OCI-LY1 (cell line): ENCODE data around the gene GRB2.

Experiments used
- H2AFZ ChIP-seq: fragments of 200-600 bp; sonication (generic), shearing (Covaris generic); 2 replicates; pipeline ENCODE4 v1.6.0; 2014; ENCODE audit warnings: antibody characterized with exemption, mild to moderate bottlenecking, low read length
- H3F3A ChIP-seq: fragments of 200-600 bp; sonication (generic), shearing (Covaris generic); 2 replicates; pipeline ENCODE4 v1.6.0; 2014; ENCODE audit warnings: mild to moderate bottlenecking, antibody characterized with exemption, low read length, moderate library complexity; ENCODE audit not compliant: insufficient read depth
- H3K27ac ChIP-seq: fragments of 200-600 bp; sonication (generic); 2 replicates; pipeline ENCODE4 v1.5.1; 2014; ENCODE audit warnings: low read length, mixed run types, mild to moderate bottlenecking, low read depth; ENCODE audit not compliant: poor library complexity, severe bottlenecking
- H3K27me3 ChIP-seq: fragments of 200-600 bp; sonication (generic); 2 replicates; pipeline ENCODE4 v1.6.0; 2014; ENCODE audit warnings: antibody characterized with exemption, mild to moderate bottlenecking, low read length, moderate library complexity; ENCODE audit not compliant: insufficient read depth
- H3K36me3 ChIP-seq: fragments of 200-600 bp; sonication (generic); 2 replicates; pipeline ENCODE4 v1.6.1; 2014; ENCODE audit warnings: mild to moderate bottlenecking, antibody characterized with exemption, low read length, moderate library complexity, mixed read lengths; ENCODE audit not compliant: insufficient read depth
- H3K4me1 ChIP-seq: fragments of 200-600 bp; sonication (generic); 2 replicates; pipeline ENCODE4 v1.5.1; 2014; ENCODE audit warnings: mild to moderate bottlenecking, low read length, moderate library complexity; ENCODE audit not compliant: insufficient read depth, severe bottlenecking
- H3K4me2 ChIP-seq: fragments of 200-600 bp; sonication (generic), shearing (Covaris generic); 2 replicates; pipeline ENCODE4 v1.6.1; 2014; ENCODE audit warnings: low read length
- H3K4me3 ChIP-seq: fragments of 200-600 bp; sonication (generic); 2 replicates; pipeline ENCODE4 v1.5.1; 2014; ENCODE audit warnings: low read length, low read depth, mild to moderate bottlenecking, mixed read lengths; ENCODE audit not compliant: poor library complexity, severe bottlenecking
- H3K79me2 ChIP-seq: fragments of 200-600 bp; shearing (Covaris generic); 2 replicates; pipeline ENCODE4 v1.6.1; 2016; ENCODE audit warnings: mixed run types, low read length, mixed read lengths; ENCODE audit not compliant: insufficient read depth
- H3K9ac ChIP-seq: fragments of 200-600 bp; sonication (generic), shearing (Covaris generic); 2 replicates; pipeline ENCODE4 v1.6.1; 2014; ENCODE audit warnings: mild to moderate bottlenecking, low read length, mixed read lengths
- H3K9me2 ChIP-seq: fragments of 200-600 bp; sonication (generic), shearing (Covaris generic); 2 replicates; pipeline ENCODE4 v1.6.1; 2014; ENCODE audit warnings: low read depth, mild to moderate bottlenecking, low read length, mixed read lengths
- H3K9me3 ChIP-seq: fragments of 200-600 bp; shearing (Covaris generic); 2 replicates; pipeline ENCODE4 v1.6.1; 2014; ENCODE audit warnings: low read length, mixed read lengths
- H4K20me1 ChIP-seq: fragments of 200-600 bp; sonication (generic), shearing (Covaris generic); 2 replicates; pipeline ENCODE4 v1.6.0; 2016; ENCODE audit warnings: mild to moderate bottlenecking, low read length; ENCODE audit not compliant: insufficient read depth
- EZH2 ChIP-seq: fragments of 200-600 bp; sonication (generic), shearing (Covaris generic); IDR thresholded peaks from 2 replicates; pipeline ENCODE4 v1.8.0; 2017; ENCODE audit warnings: borderline replicate concordance, mixed run types, mild to moderate bottlenecking, antibody characterized with exemption, low read length, moderate library complexity, mixed read lengths
- TF ChIP-seq, protein P1 (sequence below): fragments of 200-600 bp; sonication (generic), shearing (Covaris generic); IDR thresholded peaks from 2 replicates; pipeline ENCODE4 v1.5.1; 2017; ENCODE audit warnings: mild to moderate bottlenecking, antibody characterized with exemption, low read length, moderate library complexity, mixed read lengths

Gene GRB2

DNA sequence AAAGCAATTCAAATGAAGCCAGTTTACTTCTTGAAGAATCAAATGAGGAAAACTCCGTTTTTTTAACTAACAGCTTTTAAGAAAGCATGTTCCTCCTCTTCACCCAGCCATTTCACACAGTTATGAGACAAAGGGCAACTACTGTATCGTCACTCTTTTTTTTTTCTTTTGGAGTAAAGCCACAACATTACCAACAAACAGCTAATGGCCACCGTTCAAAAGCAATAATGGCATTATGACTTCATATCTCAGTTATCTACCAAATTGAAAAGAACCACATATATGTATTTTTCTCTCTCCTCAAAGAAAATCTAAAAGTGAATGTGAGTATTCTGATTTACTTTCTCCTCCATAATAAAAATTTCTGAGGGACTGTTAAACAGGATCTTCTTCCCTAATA, 14.5 kb downstream of the GRB2 start:
- TF ChIP-seq, protein P1, sequence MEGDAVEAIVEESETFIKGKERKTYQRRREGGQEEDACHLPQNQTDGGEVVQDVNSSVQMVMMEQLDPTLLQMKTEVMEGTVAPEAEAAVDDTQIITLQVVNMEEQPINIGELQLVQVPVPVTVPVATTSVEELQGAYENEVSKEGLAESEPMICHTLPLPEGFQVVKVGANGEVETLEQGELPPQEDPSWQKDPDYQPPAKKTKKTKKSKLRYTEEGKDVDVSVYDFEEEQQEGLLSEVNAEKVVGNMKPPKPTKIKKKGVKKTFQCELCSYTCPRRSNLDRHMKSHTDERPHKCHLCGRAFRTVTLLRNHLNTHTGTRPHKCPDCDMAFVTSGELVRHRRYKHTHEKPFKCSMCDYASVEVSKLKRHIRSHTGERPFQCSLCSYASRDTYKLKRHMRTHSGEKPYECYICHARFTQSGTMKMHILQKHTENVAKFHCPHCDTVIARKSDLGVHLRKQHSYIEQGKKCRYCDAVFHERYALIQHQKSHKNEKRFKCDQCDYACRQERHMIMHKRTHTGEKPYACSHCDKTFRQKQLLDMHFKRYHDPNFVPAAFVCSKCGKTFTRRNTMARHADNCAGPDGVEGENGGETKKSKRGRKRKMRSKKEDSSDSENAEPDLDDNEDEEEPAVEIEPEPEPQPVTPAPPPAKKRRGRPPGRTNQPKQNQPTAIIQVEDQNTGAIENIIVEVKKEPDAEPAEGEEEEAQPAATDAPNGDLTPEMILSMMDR: no peak
- TF ChIP-seq EZH2: no peak
- peaks cover 7% of the 10 kb centered on the region for H4K20me1 ChIP-seq
- no peak overlapping the region for H3K9ac ChIP-seq
- no peak overlapping the region for H2AFZ ChIP-seq
- peaks cover 95% of the 10 kb centered on the region for H3K79me2 ChIP-seq
- peaks cover 68% of the 10 kb centered on the region for H3K36me3 ChIP-seq
- H3K4me2 ChIP-seq: no peak overlapping the region
- no peak overlapping the region for H3K4me3 ChIP-seq
- H3K4me1 ChIP-seq: peaks cover 32% of the 10 kb centered on the region
- no peaks in the 10 kb centered on the region for H3K27me3 ChIP-seq
- no peaks in the 10 kb centered on the region for H3F3A ChIP-seq
- no peaks in the 10 kb centered on the region for H3K9me2 ChIP-seq
- no peaks in the 10 kb centered on the region for H3K9me3 ChIP-seq
- H3K27ac ChIP-seq: no peak overlapping the region

DNA sequence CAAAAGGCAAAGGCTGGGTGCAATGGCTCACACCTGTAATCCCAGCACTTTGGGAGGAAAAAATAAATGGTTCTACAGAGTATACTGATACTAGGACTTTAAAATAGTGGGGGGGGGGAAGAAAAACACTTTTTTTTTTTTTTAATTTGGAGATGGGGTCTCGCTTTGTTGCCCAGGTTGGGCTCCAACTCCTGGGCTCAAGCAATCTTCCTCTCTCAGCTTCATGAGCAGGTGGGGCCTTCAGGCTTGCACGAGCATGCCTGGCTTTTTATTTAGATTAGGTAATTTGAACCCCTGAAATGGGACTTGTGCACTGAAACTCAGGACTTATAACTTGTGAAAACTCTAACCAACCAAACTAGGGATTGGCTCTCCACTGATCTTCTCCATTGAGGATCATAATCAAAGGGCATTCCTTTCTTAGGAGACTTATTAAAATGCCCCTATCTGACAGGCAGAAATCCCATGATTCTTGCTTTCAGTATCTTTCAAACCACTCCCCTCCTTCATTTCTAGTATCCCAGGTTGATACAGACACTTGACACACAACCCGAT, 16.9 kb downstream of the GRB2 start:
- H3K4me1 ChIP-seq: peaks cover 26% of the 10 kb centered on the region
- no peak overlapping the region for H2AFZ ChIP-seq
- H3K27ac ChIP-seq: no peak overlapping the region
- H3K9me2 ChIP-seq: no peaks in the 10 kb centered on the region
- no peak overlapping the region for H3K4me2 ChIP-seq
- H3K4me3 ChIP-seq: no peak overlapping the region
- peaks cover 96% of the 10 kb centered on the region for H3K79me2 ChIP-seq
- no peaks in the 10 kb centered on the region for H3F3A ChIP-seq
- peaks cover 7% of the 10 kb centered on the region for H4K20me1 ChIP-seq
- H3K9me3 ChIP-seq: no peaks in the 10 kb centered on the region
- H3K9ac ChIP-seq: no peak overlapping the region
- TF ChIP-seq EZH2: no peak
- TF ChIP-seq, protein P1: no peak
- H3K36me3 ChIP-seq: peaks cover 76% of the 10 kb centered on the region
- no peaks in the 10 kb centered on the region for H3K27me3 ChIP-seq

DNA sequence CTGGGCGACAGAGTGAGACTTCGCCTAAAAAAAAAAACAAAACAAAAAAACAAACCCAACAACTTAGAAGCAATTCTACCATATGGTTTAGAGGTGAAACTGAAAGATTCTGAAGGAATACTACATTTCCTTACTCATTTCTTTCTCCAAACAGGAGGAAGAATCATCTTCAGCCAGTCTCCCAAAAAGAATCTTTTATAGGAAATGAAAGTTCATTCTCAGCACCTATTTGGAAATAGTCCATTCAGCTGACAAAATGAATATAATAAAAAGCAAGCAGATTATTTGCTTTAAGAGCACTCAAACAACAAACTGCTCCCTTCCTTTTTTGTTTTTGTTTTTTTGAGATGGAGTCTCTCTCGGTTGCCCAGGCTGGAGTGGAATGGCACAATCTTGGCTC, 17.7 kb downstream of the GRB2 start:
- no peak overlapping the region for H3K4me2 ChIP-seq
- H3K4me3 ChIP-seq: no peak overlapping the region
- peaks cover 68% of the 10 kb centered on the region for H3K36me3 ChIP-seq
- no peak overlapping the region for H3K27ac ChIP-seq
- no peaks in the 10 kb centered on the region for H3K9me3 ChIP-seq
- peaks cover 7% of the 10 kb centered on the region for H4K20me1 ChIP-seq
- H3K4me1 ChIP-seq: peaks cover 24% of the 10 kb centered on the region
- no peaks in the 10 kb centered on the region for H3K9me2 ChIP-seq
- peaks cover 96% of the 10 kb centered on the region for H3K79me2 ChIP-seq
- H3K9ac ChIP-seq: no peak overlapping the region
- H3K27me3 ChIP-seq: no peaks in the 10 kb centered on the region
- TF ChIP-seq EZH2: no peak
- TF ChIP-seq, protein P1: no peak
- H2AFZ ChIP-seq: no peak overlapping the region
- H3F3A ChIP-seq: no peaks in the 10 kb centered on the region
